ENCODE data around the gene MYH11.

DNA sequence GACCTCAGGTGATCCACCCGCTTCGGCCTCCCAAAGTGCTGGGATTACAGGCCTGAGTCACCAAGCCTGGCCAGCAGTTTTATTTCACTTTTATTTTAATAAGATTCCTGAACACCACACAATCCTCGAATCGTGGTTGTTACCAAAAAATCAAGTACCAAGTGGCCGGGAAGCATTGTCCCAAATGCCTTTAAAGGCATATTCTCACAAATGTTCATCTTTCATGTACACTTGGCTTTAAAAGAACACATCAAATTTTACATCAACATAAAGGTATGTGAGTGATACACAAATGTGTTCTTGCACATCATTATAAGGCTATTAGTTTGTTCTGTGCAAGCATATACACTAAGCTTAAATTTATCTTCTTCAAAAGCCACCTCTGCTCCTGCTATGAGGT, 8.1 kb upstream of the MYH11 start:
- no peak for TF ChIP-seq CREB1 (IDR thresholded peaks at IDR 0.05; ENCODE audit: low read depth)
- TF ChIP-seq, protein P1, sequence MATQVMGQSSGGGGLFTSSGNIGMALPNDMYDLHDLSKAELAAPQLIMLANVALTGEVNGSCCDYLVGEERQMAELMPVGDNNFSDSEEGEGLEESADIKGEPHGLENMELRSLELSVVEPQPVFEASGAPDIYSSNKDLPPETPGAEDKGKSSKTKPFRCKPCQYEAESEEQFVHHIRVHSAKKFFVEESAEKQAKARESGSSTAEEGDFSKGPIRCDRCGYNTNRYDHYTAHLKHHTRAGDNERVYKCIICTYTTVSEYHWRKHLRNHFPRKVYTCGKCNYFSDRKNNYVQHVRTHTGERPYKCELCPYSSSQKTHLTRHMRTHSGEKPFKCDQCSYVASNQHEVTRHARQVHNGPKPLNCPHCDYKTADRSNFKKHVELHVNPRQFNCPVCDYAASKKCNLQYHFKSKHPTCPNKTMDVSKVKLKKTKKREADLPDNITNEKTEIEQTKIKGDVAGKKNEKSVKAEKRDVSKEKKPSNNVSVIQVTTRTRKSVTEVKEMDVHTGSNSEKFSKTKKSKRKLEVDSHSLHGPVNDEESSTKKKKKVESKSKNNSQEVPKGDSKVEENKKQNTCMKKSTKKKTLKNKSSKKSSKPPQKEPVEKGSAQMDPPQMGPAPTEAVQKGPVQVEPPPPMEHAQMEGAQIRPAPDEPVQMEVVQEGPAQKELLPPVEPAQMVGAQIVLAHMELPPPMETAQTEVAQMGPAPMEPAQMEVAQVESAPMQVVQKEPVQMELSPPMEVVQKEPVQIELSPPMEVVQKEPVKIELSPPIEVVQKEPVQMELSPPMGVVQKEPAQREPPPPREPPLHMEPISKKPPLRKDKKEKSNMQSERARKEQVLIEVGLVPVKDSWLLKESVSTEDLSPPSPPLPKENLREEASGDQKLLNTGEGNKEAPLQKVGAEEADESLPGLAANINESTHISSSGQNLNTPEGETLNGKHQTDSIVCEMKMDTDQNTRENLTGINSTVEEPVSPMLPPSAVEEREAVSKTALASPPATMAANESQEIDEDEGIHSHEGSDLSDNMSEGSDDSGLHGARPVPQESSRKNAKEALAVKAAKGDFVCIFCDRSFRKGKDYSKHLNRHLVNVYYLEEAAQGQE (IDR thresholded peaks at IDR 0.05; ENCODE audit: low read depth): no peak
- TF ChIP-seq YY1 (IDR thresholded peaks at IDR 0.05; ENCODE audit: low read depth): no peak
- TF ChIP-seq RAD21 (IDR thresholded peaks at IDR 0.05; ENCODE audit: low read depth): no peak
- TF ChIP-seq, protein P2, sequence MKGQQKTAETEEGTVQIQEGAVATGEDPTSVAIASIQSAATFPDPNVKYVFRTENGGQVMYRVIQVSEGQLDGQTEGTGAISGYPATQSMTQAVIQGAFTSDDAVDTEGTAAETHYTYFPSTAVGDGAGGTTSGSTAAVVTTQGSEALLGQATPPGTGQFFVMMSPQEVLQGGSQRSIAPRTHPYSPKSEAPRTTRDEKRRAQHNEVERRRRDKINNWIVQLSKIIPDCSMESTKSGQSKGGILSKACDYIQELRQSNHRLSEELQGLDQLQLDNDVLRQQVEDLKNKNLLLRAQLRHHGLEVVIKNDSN (IDR thresholded peaks at IDR 0.05): no peak
- no peak for TF ChIP-seq TAF1 (IDR thresholded peaks at IDR 0.05; ENCODE audit: low read depth)
- TF ChIP-seq, protein P3, sequence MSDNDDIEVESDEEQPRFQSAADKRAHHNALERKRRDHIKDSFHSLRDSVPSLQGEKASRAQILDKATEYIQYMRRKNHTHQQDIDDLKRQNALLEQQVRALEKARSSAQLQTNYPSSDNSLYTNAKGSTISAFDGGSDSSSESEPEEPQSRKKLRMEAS (IDR thresholded peaks at IDR 0.05): no peak
- no peak for TF ChIP-seq EP300 (IDR thresholded peaks at IDR 0.05; ENCODE audit: borderline replicate concordance)
- TF ChIP-seq TCF12 (IDR thresholded peaks at IDR 0.05; ENCODE audit: low read depth): no peak
- no peak for TF ChIP-seq ZBTB7A (IDR thresholded peaks at IDR 0.05; ENCODE audit: low read depth)
- no peak for TF ChIP-seq TEAD4 (IDR thresholded peaks at IDR 0.05)
- TF ChIP-seq CEBPB (IDR thresholded peaks at IDR 0.05): no peak
- TF ChIP-seq EGR1 (IDR thresholded peaks at IDR 0.05): no peak
- no peak for TF ChIP-seq NFIC (IDR thresholded peaks at IDR 0.05)

Measured in Ishikawa (cell line).